ENCODE results near the gene CITED1.

CITED1 gene

DNA sequence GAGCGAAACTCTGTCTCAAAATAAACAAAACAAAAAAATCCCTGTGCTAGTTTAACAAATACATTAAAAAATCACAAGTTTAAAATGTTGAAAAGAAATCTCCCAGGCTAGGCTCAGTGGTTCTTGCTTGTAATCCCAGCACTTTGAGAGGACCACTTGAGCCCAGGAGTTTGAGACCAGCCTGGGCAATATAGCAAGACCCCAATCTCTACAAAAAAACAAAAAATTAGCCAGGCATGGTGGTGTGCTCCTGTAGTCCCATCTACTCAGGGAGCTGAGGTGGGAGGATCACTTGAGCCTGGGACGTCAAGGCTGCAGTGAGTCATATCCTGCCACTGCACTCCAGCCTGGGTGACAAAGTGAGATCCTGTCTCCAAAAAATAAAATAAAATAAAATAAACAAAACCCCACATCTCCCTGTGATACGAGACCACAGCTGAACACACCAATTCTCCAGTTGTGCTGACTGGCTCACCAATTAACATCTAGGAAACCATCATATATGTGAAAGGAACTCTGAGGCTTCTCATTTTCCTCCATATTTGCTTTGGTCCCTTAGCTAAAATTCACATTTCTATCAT is 36.0 kb downstream of the CITED1 start:
- DNase-seq, result no peak

DNA sequence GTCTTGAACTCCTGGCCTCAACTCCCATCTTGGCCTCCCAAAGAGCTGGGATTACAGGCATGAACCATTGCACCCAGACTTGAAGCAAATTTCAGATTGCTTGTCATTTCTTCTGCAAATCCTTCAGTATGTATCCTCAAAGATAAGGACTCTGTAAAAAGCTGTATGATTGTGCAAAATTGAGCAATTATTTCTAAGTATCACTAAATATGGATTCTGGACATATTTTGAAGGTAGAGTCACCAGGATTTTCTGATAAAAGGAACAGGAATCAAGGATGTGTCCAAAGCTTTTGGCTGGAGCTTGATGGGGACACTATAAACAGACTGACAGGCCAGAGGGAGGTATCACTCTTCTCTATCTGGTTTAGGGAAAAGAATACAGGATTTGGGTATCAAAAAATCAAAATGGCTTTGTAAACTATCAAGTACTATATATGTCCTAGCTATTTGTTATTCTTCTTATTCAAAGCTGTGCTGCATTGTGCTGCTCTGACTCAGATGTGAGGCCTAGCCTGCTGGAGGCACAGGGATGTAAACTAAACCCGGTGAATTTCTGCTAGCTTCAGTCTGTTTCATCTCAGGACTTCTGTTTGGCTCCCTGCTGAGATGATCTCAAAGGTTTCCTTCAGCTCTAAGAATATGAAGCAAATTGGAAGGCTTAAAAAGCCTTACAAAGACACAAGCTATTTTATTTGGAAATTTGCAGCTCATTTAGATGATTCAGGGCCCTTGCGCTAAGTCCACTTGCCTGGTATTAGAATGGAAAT is 36.9 kb downstream of the CITED1 start:
- DNase-seq, result no peak

DNA sequence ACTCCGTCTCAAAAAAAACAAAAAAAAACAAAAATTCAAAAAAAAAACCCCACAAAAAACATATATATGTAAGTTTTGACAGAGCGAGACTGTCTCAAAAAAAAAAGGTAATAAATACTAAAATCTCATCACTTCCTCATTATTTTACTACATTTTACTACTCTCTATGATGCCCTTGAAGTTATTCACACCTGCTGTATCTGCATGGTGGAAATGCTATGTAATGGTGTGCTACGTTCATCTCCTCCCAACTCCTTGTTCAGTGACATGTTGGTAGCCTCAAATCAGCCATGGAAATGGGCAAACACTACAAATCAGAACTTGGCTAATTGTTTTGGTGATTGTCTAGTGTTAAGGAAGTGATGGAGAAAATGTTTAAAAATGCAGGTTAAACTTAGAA is 40.5 kb downstream of the CITED1 start:
- no peak for DNase-seq

DNA sequence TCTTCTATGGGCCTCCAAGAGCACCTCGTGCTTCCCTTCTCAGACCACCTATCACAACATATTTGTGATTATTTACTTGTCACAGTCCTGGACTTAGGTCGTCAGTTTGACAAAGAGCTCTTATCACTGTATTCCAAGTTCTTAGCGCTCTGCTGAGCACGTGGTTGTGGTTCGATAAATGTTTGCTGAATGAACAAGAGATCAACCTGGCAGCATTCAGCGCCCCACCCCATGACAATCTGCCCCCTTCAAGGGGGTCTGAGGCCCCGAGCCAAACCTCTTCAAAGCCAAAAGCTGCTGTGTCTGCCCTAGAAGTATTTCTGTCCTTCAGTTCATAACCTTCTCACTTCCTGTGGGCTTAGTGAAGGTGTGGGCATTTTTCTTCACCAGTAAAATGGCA is 43.6 kb downstream of the CITED1 start:
- DNase-seq, result no peak

DNA sequence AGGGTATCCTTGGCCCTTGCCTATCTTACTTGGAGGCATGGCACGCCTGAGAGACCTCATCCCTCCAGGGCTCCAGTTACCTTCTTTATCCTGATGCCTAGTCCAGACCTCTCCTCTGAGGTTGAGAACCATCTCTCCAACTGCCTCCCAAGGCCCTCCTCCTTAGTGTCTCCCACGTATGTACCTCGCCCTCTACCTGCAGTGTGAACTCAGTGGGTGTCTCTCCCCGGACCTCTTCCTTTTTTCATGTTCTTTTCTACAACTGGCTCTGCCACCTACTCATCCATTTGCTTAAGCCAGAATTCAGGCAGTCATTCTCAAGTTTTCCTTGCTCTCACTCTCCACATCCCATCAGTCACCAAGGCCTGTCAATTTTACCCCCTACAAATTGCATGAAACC is 45.3 kb downstream of the CITED1 start:
- no peak for DNase-seq

DNA sequence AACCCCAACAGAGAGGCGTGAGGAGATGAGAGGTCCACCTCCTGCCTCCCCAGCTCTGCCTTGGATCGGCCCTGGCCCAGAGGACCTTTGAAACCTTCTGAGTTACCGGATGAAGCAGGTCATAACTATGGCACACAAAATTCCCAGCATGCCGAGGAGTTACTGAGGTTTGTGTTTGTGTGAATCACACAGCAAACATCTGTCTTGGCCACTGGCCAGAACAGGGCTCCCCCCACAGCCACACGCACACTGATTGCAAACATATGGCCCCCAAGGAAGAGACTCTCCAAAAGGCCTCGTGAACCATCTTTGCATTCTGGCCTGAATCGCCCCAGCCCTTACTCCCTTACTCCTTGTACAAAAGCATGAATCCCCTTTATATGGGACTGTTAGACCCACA is 47.5 kb downstream of the CITED1 start:
- DNase-seq, result no peak

DNA sequence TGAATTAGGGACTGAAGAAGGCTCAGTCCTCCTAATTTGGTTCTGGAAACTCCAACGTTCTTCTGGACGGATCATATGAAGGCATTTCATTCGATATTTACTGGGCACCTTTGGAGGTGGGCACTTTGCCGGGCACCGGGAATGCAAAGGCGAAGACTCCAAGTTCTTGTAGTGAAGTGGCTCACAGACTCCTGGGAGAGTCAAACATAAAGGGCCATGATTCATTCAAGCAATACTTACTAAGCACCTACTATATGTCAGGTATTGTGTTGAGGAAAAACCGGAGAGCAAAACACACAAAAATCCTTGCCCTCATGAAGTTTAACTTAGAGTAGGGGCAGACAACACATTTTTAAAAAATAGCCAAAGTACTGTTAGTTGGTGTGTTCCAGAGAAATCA is 49.9 kb downstream of the CITED1 start:
- no peak for DNase-seq

DNA sequence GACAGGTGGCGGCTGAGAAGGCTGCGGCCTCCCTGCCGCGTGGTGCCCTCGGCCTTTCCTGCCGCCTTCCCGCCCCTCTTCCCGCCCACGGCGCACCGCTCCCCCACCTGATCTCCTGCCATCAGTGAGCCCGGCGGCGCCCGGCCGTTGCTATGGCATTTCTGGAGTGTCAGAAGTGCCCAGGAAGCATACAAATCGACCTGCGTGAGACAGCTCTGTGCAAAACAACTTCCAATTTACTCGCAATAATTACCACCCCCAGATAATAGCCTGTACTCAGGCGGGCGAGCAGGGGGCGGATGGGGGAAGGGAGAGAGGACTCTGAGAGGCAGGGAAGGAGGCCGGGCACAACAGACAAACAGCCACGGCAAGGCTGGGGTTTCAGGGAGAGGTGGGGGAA is 50.3 kb downstream of the CITED1 start:
- DNase-seq, result no peak

DNA sequence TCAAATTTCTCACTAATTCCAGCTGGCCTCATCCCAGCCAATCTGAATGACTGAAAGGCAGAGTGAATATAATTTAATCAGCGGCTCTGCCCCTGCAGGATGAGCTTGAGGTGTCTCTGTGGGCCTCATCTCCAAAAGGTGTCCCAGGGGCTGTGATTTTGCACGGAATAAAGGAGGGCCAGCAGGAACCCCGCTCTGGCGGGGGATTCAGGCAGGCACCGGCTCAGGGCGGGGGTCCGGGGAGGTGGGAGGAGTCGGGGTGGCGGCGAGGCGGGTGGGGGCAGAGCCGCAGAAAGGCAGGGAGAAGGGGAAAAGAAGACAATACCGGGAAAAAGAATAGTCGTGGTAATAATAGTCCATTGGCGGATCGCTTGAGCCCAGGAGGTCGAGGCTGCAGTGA is 50.9 kb downstream of the CITED1 start:
- no peak for DNase-seq

DNA sequence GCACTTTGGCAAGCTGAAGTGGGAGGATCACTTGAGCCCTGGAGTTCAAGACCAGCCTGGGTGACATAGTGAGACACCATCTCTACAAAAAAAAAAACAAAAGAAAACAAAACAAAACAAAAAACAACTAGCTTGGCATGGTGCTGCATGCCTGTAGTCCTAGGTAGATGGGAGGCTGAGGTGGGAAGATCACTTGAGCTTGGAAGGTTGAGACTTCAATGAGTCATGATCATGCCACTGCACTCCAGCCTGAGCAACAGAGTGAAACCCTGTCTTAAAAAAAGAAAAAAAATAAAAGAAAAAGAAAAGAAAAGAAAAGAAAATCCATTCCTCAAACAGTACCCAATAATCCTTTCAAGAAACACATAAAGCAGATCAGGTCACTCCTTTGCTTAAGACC is 52.0 kb downstream of the CITED1 start:
- DNase-seq, result no peak
